NCI-H2171 (cell line): ENCODE measurements around the gene RECQL.

Experiments used
- DNase-seq: peaks from one replicate; lab custom pipeline; 2025; lab: John Stamatoyannopoulos, UW

RECQL gene

GRCh38 chr12:21419009-21419699 is 82.3 kb downstream of the RECQL start:
- peak; percentile 22 for DNase-seq
